Type B pancreatic cell (in vitro differentiated cells): ENCODE measurements around the gene SGCA. TPM values are rescaled to one million over a fixed set of nuclear protein-coding genes. Genes with fewer than 3 reads are reported as not detected.

Experiments used
- DNase-seq: peaks from one replicate; pipeline ENCODE4 v3.0.0; 2021; ENCODE audit warnings: mixed read lengths; ENCODE audit not compliant: unreplicated experiment; ENCODE audit errors: extremely low spot score
- H3K27ac Mint-ChIP-seq: 2 replicates; pipeline ENCODE4 v1.8.0; 2021; ENCODE audit warnings: mild to moderate bottlenecking, mixed read lengths
- H3K27me3 Mint-ChIP-seq: 2 replicates; pipeline ENCODE4 v1.8.0; 2021; ENCODE audit warnings: mixed read lengths
- H3K36me3 Mint-ChIP-seq: 2 replicates; pipeline ENCODE4 v1.8.0; 2021; ENCODE audit warnings: mixed read lengths
- H3K4me1 Mint-ChIP-seq: one replicate; pipeline ENCODE4 v1.8.0; 2021; ENCODE audit warnings: mixed read lengths; ENCODE audit not compliant: unreplicated experiment
- H3K4me3 Mint-ChIP-seq: 2 replicates; pipeline ENCODE4 v1.8.0; 2021; ENCODE audit warnings: mild to moderate bottlenecking, mixed read lengths
- H3K9me3 Mint-ChIP-seq: 2 replicates; pipeline ENCODE4 v1.8.0; 2021; ENCODE audit warnings: mixed read lengths
- total RNA-seq: library from RNA; stranded (reverse); gene quantifications from 2 replicates; pipeline ENCODE4 v1.2.1, GENCODE V29; 2021; ENCODE audit warnings: low replicate concordance
- TF ChIP-seq, protein P1 (sequence below): fragments of 200-600 bp; sonication (generic); conservative IDR thresholded peaks from 2 replicates; pipeline ENCODE4 v1.5.0; 2021; ENCODE audit warnings: antibody characterized with exemption, mild to moderate bottlenecking

The SGCA gene
- total RNA-seq, 1 donor from 2014 or later, result 0.72 TPM

DNA sequence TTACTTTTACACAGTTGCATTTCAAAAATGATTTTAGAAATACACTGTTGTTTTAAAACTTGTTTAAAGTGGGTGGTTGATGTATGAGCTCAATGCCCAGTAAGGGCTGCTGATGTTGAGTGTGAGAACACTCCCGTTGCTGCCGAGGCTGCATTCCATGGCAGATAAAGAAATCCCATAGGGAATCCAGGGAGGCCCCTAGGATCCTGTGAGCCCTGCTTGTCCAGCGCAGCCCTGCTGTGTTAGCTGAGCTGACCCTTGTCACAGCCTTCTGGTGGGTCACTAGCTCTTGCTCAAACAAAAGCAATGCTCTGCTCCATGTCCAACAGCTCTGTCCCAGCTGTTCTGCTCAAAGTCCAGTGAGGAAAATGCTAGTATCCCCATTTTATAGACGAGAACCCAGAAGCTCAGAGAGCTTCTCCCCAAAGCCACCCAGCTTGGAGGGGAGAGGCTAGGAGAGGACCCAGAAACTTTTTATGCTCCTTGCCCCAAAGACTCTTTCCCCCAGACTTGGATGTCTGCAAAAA is 54.2 kb downstream of the SGCA start:
- H3K9me3 Mint-ChIP-seq, result no peaks in the 10 kb centered on the region
- H3K36me3 Mint-ChIP-seq, result no peaks in the 10 kb centered on the region
- H3K4me1 Mint-ChIP-seq, result peaks cover 45% of the 10 kb centered on the region
- TF ChIP-seq, protein P1, sequence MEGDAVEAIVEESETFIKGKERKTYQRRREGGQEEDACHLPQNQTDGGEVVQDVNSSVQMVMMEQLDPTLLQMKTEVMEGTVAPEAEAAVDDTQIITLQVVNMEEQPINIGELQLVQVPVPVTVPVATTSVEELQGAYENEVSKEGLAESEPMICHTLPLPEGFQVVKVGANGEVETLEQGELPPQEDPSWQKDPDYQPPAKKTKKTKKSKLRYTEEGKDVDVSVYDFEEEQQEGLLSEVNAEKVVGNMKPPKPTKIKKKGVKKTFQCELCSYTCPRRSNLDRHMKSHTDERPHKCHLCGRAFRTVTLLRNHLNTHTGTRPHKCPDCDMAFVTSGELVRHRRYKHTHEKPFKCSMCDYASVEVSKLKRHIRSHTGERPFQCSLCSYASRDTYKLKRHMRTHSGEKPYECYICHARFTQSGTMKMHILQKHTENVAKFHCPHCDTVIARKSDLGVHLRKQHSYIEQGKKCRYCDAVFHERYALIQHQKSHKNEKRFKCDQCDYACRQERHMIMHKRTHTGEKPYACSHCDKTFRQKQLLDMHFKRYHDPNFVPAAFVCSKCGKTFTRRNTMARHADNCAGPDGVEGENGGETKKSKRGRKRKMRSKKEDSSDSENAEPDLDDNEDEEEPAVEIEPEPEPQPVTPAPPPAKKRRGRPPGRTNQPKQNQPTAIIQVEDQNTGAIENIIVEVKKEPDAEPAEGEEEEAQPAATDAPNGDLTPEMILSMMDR, result no peak
- DNase-seq, result no peak
- no peak overlapping the region for H3K4me3 Mint-ChIP-seq
- peaks cover 6% of the 10 kb centered on the region for H3K27me3 Mint-ChIP-seq
- peak overlapping the region; percentile 58 for H3K27ac Mint-ChIP-seq

DNA sequence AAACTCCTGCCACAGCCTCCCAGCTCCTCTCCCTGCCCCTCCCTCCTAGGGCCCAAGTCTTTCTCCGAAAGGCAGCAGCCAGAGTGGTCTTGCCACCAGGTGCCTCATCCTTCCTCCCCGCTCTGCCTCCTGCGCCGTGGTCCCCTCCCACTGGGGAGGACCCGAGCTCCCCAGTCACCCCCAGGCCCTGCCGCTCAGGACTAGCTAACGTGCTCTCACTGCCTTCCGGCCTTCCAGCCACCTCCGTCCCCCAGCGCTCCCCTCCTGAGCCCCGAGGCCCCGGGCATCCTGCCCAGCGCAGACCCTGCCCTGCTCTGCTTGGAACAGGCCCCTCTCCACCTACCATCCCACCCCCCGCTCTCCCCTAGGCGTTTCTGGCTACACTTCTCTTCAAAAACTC is 55.0 kb downstream of the SGCA start:
- Mint-ChIP-seq H3K9me3 (no peaks in the 10 kb centered on the region), H3K36me3 (no peaks in the 10 kb centered on the region), H3K27ac (no peak overlapping the region), H3K27me3 (peaks cover 6% of the 10 kb centered on the region), H3K4me3 (no peak overlapping the region), H3K4me1 (peaks cover 39% of the 10 kb centered on the region)
- DNase-seq, result no peak
- TF ChIP-seq, protein P1, result no peak

DNA sequence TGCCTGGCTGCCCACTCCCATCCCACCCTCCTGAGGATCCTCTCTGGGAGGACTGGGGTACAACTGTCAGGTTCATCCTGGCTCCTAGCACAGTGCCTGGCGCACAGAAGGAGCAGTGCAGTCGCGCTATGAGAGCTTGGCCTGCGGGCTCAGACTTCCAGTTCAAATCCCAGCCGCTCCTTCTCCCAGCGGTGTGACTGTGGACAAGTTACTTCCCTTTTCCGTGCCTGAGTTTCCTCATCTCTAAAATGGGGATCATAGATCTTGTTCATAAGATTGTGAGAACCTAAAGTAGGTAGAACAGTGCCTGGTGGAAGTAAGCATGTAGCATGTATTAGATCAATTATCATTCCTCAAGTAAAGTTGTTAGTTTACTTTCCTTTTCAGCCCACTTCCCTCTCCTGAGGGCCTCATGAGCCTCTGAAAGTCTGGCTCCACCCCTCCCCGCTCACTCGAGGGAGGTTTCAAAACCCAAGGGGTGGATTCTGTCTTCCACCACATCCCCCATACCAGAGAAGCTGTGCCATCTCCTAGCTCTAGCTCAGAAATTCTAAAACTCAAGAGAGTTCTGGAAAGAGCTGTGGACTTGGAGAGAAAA is 55.6 kb downstream of the SGCA start:
- H3K4me1 Mint-ChIP-seq, result peaks cover 39% of the 10 kb centered on the region
- no peaks in the 10 kb centered on the region for H3K9me3 Mint-ChIP-seq
- no peaks in the 10 kb centered on the region for H3K36me3 Mint-ChIP-seq
- TF ChIP-seq, protein P1, result no peak
- H3K27me3 Mint-ChIP-seq, result peaks cover 6% of the 10 kb centered on the region
- peak overlapping the region; percentile 16 for H3K27ac Mint-ChIP-seq
- no peak overlapping the region for H3K4me3 Mint-ChIP-seq
- no peak for DNase-seq

DNA sequence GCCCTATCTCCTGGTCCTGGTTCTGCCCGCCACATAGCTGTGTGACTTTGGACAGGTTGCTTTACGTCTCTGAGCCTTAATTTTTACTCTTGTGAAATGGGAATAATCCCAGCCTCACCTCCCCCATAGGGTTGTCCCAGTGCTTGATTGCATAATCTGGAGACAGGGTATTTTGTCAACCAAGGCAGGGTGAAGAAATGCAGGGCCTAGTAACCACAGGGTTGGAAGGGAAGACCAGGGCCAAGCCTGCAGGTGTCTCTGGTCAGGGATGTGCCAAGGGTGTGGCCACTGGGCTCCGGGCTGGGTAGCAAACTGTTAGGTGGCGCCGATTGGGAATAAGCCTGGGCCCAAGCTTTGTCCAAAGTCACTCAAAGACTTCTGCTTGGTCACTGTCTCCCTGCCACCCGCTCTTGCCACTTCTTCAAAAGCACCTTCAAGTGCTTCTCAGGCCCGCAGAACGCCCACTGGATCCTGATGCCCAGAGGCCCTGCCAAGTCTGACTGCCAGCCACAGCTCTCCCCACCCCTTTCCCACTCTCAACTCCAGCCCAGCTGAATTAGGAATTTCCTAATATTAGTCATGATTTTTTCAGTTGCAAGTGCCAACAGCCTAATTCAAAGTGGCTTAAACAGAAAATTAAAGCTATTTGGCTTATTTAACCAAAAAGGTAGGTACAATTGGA is 56.2 kb downstream of the SGCA start:
- no peaks in the 10 kb centered on the region for H3K9me3 Mint-ChIP-seq
- H3K4me1 Mint-ChIP-seq, result peaks cover 39% of the 10 kb centered on the region
- H3K27me3 Mint-ChIP-seq, result peaks cover 6% of the 10 kb centered on the region
- DNase-seq, result no peak
- no peak overlapping the region for H3K4me3 Mint-ChIP-seq
- TF ChIP-seq, protein P1, result no peak
- H3K27ac Mint-ChIP-seq, result no peak overlapping the region
- no peaks in the 10 kb centered on the region for H3K36me3 Mint-ChIP-seq

DNA sequence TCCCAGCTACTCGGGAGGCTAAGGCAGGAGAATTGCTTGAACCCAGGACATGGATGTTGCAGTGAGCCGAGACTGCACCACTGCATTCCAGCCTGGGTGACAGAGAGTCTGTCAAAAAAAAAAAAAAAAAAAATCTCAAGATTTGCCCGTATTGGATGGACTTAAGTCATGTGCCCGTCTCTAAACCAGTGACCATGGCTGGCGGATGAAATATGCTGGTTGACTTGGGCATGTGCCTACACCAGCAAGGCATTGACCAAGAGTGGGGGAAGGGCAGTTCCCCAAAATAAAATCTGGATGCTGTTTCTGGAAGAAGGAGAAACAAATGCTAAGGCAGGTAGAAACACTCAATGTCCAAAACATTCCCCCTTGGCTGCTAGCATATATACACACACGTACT is 57.1 kb downstream of the SGCA start:
- Mint-ChIP-seq H3K27me3 (peaks cover 6% of the 10 kb centered on the region), H3K36me3 (no peaks in the 10 kb centered on the region), H3K4me1 (peaks cover 33% of the 10 kb centered on the region), H3K27ac (no peak overlapping the region), H3K4me3 (no peak overlapping the region), H3K9me3 (no peaks in the 10 kb centered on the region)
- no peak for DNase-seq
- TF ChIP-seq, protein P1, result no peak

Other genes with a start within 250 kb of the SGCA start
- gene DLX4, start 196.8 kb upstream of the SGCA start, total RNA-seq, result 3.1 and 10.4 TPM in 2 replicates
- 15.9 and 16.7 TPM in 2 replicates for gene DLX3, start 170.8 kb upstream of the SGCA start, total RNA-seq
- 20.3 and 27.3 TPM in 2 replicates for gene ITGA3, start 109.9 kb upstream of the SGCA start, total RNA-seq
- 29.9 and 44.9 TPM in 2 replicates for gene PDK2, start 70.7 kb upstream of the SGCA start, total RNA-seq
- 2.2 and 14.1 TPM in 2 replicates for gene SAMD14, start 35.8 kb upstream of the SGCA start, total RNA-seq
- 45.6 and 51.5 TPM in 2 replicates for gene PPP1R9B, start 15.3 kb upstream of the SGCA start, total RNA-seq
- gene COL1A1, start 35.6 kb downstream of the SGCA start, total RNA-seq, result 31.0 and 201 TPM in 2 replicates
- 1.6 and 1.8 TPM in 2 replicates for gene TMEM92, start 108.5 kb downstream of the SGCA start, total RNA-seq
- 23.5 and 38.8 TPM in 2 replicates for gene XYLT2, start 180.1 kb downstream of the SGCA start, total RNA-seq
- gene MRPL27, start 207.2 kb downstream of the SGCA start, total RNA-seq, result 66.6 and 76.9 TPM in 2 replicates
- 6.2 and 18.7 TPM in 2 replicates for gene EME1, start 207.2 kb downstream of the SGCA start, total RNA-seq
- 75.3 and 104 TPM in 2 replicates for gene LRRC59, start 231.5 kb downstream of the SGCA start, total RNA-seq